ENCODE results near the gene STIM1. TPM values are rescaled to one million over a fixed set of nuclear protein-coding genes. Genes with fewer than 3 reads are reported as not detected.

STIM1 gene
- total RNA-seq, 1 experiment from 2014 or later, result 15.2 TPM

- no peak overlapping the region for H3K4me3 Mint-ChIP-seq
- Histone ChIP-seq H3K4me2 (ENCODE audit: insufficient read depth, insufficient read length, low read length) (no peak overlapping the region), H2AFZ (ENCODE audit: low read length) (no peak overlapping the region), H3K23ac (ENCODE audit: insufficient read length, low read depth, low read length) (no peak overlapping the region), H3K27ac (ENCODE audit: insufficient read length, low read depth, low read length) (no peak overlapping the region), H3K23me2 (ENCODE audit: insufficient read length, low read depth, low read length, poor library complexity, severe bottlenecking) (peaks cover 9% of the 10 kb centered on the region), H2BK20ac (ENCODE audit: low read depth, low read length, poor library complexity, severe bottlenecking) (no peak overlapping the region), H4K8ac (replicated peaks; ENCODE audit: insufficient read length, low read depth, low read length) (no peak overlapping the region), H3T11ph (ENCODE audit: low read length) (no peak overlapping the region), H3K56ac (ENCODE audit: insufficient read length, low read depth, low read length) (no peak overlapping the region), H3K9me3 (ENCODE audit: control insufficient read depth, low read depth, low read length) (no peaks in the 10 kb centered on the region), H4K5ac (ENCODE audit: insufficient read length, low read depth, low read length) (no peak overlapping the region), H3K14ac (ENCODE audit: insufficient read depth, low read length) (no peak overlapping the region), H3K4me1 (ENCODE audit: insufficient read depth, low read length) (no peaks in the 10 kb centered on the region; the same call in 1 of the 2 replicates), H4K91ac (ENCODE audit: insufficient read length, low read depth, low read length) (no peak overlapping the region), H4K20me1 (ENCODE audit: control insufficient read depth, insufficient read depth, insufficient read length) (no peaks in the 10 kb centered on the region), H3K79me2 (ENCODE audit: insufficient read depth, low read length) (no peaks in the 10 kb centered on the region; the same call in 1 of the 2 replicates), H2AK5ac (ENCODE audit: insufficient read length, low read length) (no peak overlapping the region), H2BK12ac (ENCODE audit: insufficient read length, low read depth, low read length) (no peak overlapping the region), H2BK15ac (ENCODE audit: low read depth, low read length) (no peak overlapping the region), H3K27me3 (ENCODE audit: insufficient read depth, low read length) (no peaks in the 10 kb centered on the region), H2BK120ac (ENCODE audit: low read depth, low read length, poor library complexity, severe bottlenecking) (no peak overlapping the region), H2BK5ac (ENCODE audit: insufficient read length, low read length) (no peak overlapping the region), H3K9ac (ENCODE audit: extremely low read depth, insufficient read length, low read length) (no peak overlapping the region), H3K18ac (ENCODE audit: insufficient read length, low read depth, low read length) (no peak overlapping the region), H3K79me1 (ENCODE audit: insufficient read depth, low read depth, low read length, poor library complexity, severe bottlenecking) (peaks cover 2% of the 10 kb centered on the region), H3K4ac (ENCODE audit: low read depth, low read length) (no peak overlapping the region)
- no peaks in the 10 kb centered on the region for H3K27me3 Mint-ChIP-seq (ENCODE audit: low read depth)
- H3K9me3 Mint-ChIP-seq, result no peaks in the 10 kb centered on the region
- H3K4me1 Mint-ChIP-seq, result peaks cover 16 to 18% of the 10 kb centered on the region in 2 experiments
- no peak for DNase-seq
- no peak overlapping the region for H3K27ac Mint-ChIP-seq
- no peak for TF ChIP-seq CTCF (conservative IDR thresholded peaks at IDR 0.05)
- no CpG with 5 or more reads among the region's 4 CpGs for WGBS (ENCODE audit: extremely low coverage, insufficient read length, low lambda C conversion rate)
- H3K36me3 Mint-ChIP-seq (ENCODE audit: insufficient read depth in 1 of 3, low read depth in 3 of 3), result peaks cover 7 to 31% (median 9%) of the 10 kb centered on the region in 3 experiments
Observed at GRCh38 chr11:4098026-4098621, 242.7 kb downstream of the STIM1 start.

Data from H9 (cell line).